SJSA1 (cell line): ENCODE data around the gene TUBB6. TPM values are rescaled to one million over a fixed set of nuclear protein-coding genes. Genes with fewer than 3 reads are reported as not detected.
A peak's percentile ranks its signal among the peaks of the same experiment; 100 is the strongest.

Source experiments
- DNase-seq, 2 experiments: peaks; one replicate each; pipeline ENCODE4 v3.0.0-alpha.2; 2015 to 2020; ENCODE audit warnings: low spot score in 2 of 2, low read depth in 1 of 2
- H3K27ac ChIP-seq: fragments of 250-450 bp; sonication (Bioruptor Pico); 2 replicates; pipeline ENCODE4 v1.5.1; 2020; ENCODE audit warnings: mild to moderate bottlenecking, moderate library complexity
- H3K27me3 ChIP-seq: fragments of 250-450 bp; sonication (Bioruptor Pico); replicated peaks from 2 replicates; pipeline ENCODE4 v1.5.1; 2020; ENCODE audit warnings: mild to moderate bottlenecking, moderate library complexity
- H3K36me3 ChIP-seq: fragments of 250-450 bp; sonication (Bioruptor Pico); 2 replicates; pipeline ENCODE4 v1.5.1; 2020; ENCODE audit warnings: mild to moderate bottlenecking
- H3K4me1 ChIP-seq: fragments of 250-450 bp; sonication (Bioruptor Pico); replicated peaks from 2 replicates; pipeline ENCODE4 v1.6.1; 2021; ENCODE audit warnings: mild to moderate bottlenecking
- H3K4me3 ChIP-seq: fragments of 250-450 bp; sonication (Bioruptor Pico); 2 replicates; pipeline ENCODE4 v1.5.1; 2020; ENCODE audit warnings: mild to moderate bottlenecking
- H3K9me3 ChIP-seq: fragments of 250-450 bp; sonication (Bioruptor Pico); replicated peaks from 2 replicates; pipeline ENCODE4 v1.5.1; 2020; ENCODE audit warnings: mild to moderate bottlenecking
- total RNA-seq: library from RNA; depleted of rRNA; stranded (reverse); fragments of >200 nt; shearing (Covaris generic); gene quantifications from 2 replicates; pipeline ENCODE4 v1.2.3, GENCODE V29; 2014

The TUBB6 gene
- total RNA-seq, 1 experiment from 2014 or later: 738 TPM

- no peak overlapping the region for H3K4me3 ChIP-seq
- H3K4me1 ChIP-seq: peaks cover 59% of the 10 kb centered on the region
These were observed 25.5 kb upstream of the TUBB6 start for GRCh38 chr18:12282442-12283039.

GRCh38 chr18:12283256-12283655, 24.8 kb upstream of the TUBB6 start:
- Histone ChIP-seq H3K4me3 (no peak overlapping the region), H3K36me3 (no peaks in the 10 kb centered on the region), H3K27me3 (no peaks in the 10 kb centered on the region), H3K4me1 (peaks cover 61% of the 10 kb centered on the region), H3K9me3 (no peaks in the 10 kb centered on the region), H3K27ac (peak overlapping the region; percentile 78; the same call in 1 of the 2 replicates)
- DNase-seq: no peak

More at GRCh38 chr18:12282442-12283039, 25.5 kb upstream of the TUBB6 start:
- H3K36me3 ChIP-seq: no peaks in the 10 kb centered on the region
- no peaks in the 10 kb centered on the region for H3K27me3 ChIP-seq
- no peaks in the 10 kb centered on the region for H3K9me3 ChIP-seq
- peak; percentile 66 to 81 for DNase-seq
- peak overlapping the region; percentile 78 for H3K27ac ChIP-seq

GRCh38 chr18:12283666-12284065, 24.4 kb upstream of the TUBB6 start:
- H3K4me1 ChIP-seq: peaks cover 61% of the 10 kb centered on the region
- H3K27ac ChIP-seq: no peak overlapping the region

GRCh38 chr18:12287131-12287681, 20.8 kb upstream of the TUBB6 start:
- H3K36me3 ChIP-seq: no peaks in the 10 kb centered on the region
- H3K9me3 ChIP-seq: no peaks in the 10 kb centered on the region
- DNase-seq: no peak
- no peaks in the 10 kb centered on the region for H3K27me3 ChIP-seq
- H3K4me1 ChIP-seq: peaks cover 29% of the 10 kb centered on the region
- H3K4me3 ChIP-seq: no peak overlapping the region; the same call in 1 of the 2 replicates
- peak overlapping the region; percentile 86 for H3K27ac ChIP-seq

More at GRCh38 chr18:12283666-12284065, 24.4 kb upstream of the TUBB6 start:
- Histone ChIP-seq H3K27me3 (no peaks in the 10 kb centered on the region), H3K4me3 (no peak overlapping the region), H3K9me3 (no peaks in the 10 kb centered on the region), H3K36me3 (no peaks in the 10 kb centered on the region)
- DNase-seq: no peak

GRCh38 chr18:12287684-12288402, 20.2 kb upstream of the TUBB6 start:
- Histone ChIP-seq H3K4me3 (peak overlapping the region; percentile 32), H3K27ac (peak overlapping the region; percentile 86), H3K27me3 (no peaks in the 10 kb centered on the region), H3K9me3 (no peaks in the 10 kb centered on the region), H3K36me3 (no peaks in the 10 kb centered on the region), H3K4me1 (peaks cover 22% of the 10 kb centered on the region)
- peak; percentile 69 to 87 for DNase-seq

- no peak for DNase-seq
- no peaks in the 10 kb centered on the region for H3K27me3 ChIP-seq
- H3K4me1 ChIP-seq: peaks cover 18% of the 10 kb centered on the region
- peak overlapping the region; percentile 32 for H3K4me3 ChIP-seq
- no peaks in the 10 kb centered on the region for H3K9me3 ChIP-seq
- H3K27ac ChIP-seq: peak overlapping the region; percentile 86
- no peaks in the 10 kb centered on the region for H3K36me3 ChIP-seq
These were observed 19.7 kb upstream of the TUBB6 start for GRCh38 chr18:12288403-12288755.

- no peak overlapping the region for H3K27ac ChIP-seq
These were observed 18.0 kb upstream of the TUBB6 start for GRCh38 chr18:12290086-12290485.

GRCh38 chr18:12291161-12291560, 16.9 kb upstream of the TUBB6 start:
- H3K27me3 ChIP-seq: no peaks in the 10 kb centered on the region
- DNase-seq: no peak
- no peak overlapping the region for H3K27ac ChIP-seq
- no peaks in the 10 kb centered on the region for H3K9me3 ChIP-seq
- H3K36me3 ChIP-seq: no peaks in the 10 kb centered on the region
- no peak overlapping the region for H3K4me3 ChIP-seq
- H3K4me1 ChIP-seq: peaks cover 26% of the 10 kb centered on the region

More at GRCh38 chr18:12290086-12290485, 18.0 kb upstream of the TUBB6 start:
- Histone ChIP-seq H3K9me3 (no peaks in the 10 kb centered on the region), H3K36me3 (no peaks in the 10 kb centered on the region), H3K4me1 (peaks cover 18% of the 10 kb centered on the region), H3K27me3 (no peaks in the 10 kb centered on the region), H3K4me3 (no peak overlapping the region)
- DNase-seq: no peak

- no peaks in the 10 kb centered on the region for H3K27me3 ChIP-seq
- no peaks in the 10 kb centered on the region for H3K9me3 ChIP-seq
- no peak for DNase-seq
- H3K36me3 ChIP-seq: no peaks in the 10 kb centered on the region
- peaks cover 31% of the 10 kb centered on the region for H3K4me1 ChIP-seq
- H3K27ac ChIP-seq: no peak overlapping the region
- H3K4me3 ChIP-seq: no peak overlapping the region
These were observed 16.4 kb upstream of the TUBB6 start for GRCh38 chr18:12291690-12292089.

- Histone ChIP-seq H3K36me3 (no peaks in the 10 kb centered on the region), H3K4me3 (no peak overlapping the region), H3K9me3 (no peaks in the 10 kb centered on the region), H3K4me1 (peaks cover 17% of the 10 kb centered on the region), H3K27ac (no peak overlapping the region), H3K27me3 (no peaks in the 10 kb centered on the region)
- no peak for DNase-seq
These were observed 14.2 kb upstream of the TUBB6 start for GRCh38 chr18:12293831-12294230.

GRCh38 chr18:12295389-12296086, 12.5 kb upstream of the TUBB6 start:
- no peaks in the 10 kb centered on the region for H3K36me3 ChIP-seq
- no peaks in the 10 kb centered on the region for H3K9me3 ChIP-seq
- H3K4me1 ChIP-seq: peaks cover 17% of the 10 kb centered on the region
- no peak overlapping the region for H3K4me3 ChIP-seq
- no peak for DNase-seq
- no peaks in the 10 kb centered on the region for H3K27me3 ChIP-seq
- H3K27ac ChIP-seq: peak overlapping the region; percentile 44

- DNase-seq: no peak
- H3K36me3 ChIP-seq: no peaks in the 10 kb centered on the region
- H3K27ac ChIP-seq: peak overlapping the region; percentile 44
- H3K9me3 ChIP-seq: no peaks in the 10 kb centered on the region
- peaks cover 17% of the 10 kb centered on the region for H3K4me1 ChIP-seq
- no peaks in the 10 kb centered on the region for H3K27me3 ChIP-seq
- H3K4me3 ChIP-seq: no peak overlapping the region
These were observed 12.0 kb upstream of the TUBB6 start for GRCh38 chr18:12296087-12296403.

GRCh38 chr18:12296457-12296856, 11.6 kb upstream of the TUBB6 start:
- no peaks in the 10 kb centered on the region for H3K36me3 ChIP-seq
- DNase-seq: no peak
- H3K9me3 ChIP-seq: no peaks in the 10 kb centered on the region
- peaks cover 17% of the 10 kb centered on the region for H3K4me1 ChIP-seq
- H3K27ac ChIP-seq: peak overlapping the region; percentile 44
- no peaks in the 10 kb centered on the region for H3K27me3 ChIP-seq
- no peak overlapping the region for H3K4me3 ChIP-seq

GRCh38 chr18:12299862-12300261, 8.2 kb upstream of the TUBB6 start:
- Histone ChIP-seq H3K27ac (no peak overlapping the region), H3K4me3 (no peak overlapping the region), H3K4me1 (peaks cover 17% of the 10 kb centered on the region), H3K9me3 (no peaks in the 10 kb centered on the region), H3K36me3 (no peaks in the 10 kb centered on the region), H3K27me3 (no peaks in the 10 kb centered on the region)
- no peak for DNase-seq
